Prostate gland (tissue), 2 donors: ENCODE measurements around the gene LGALS9.
"Not testable (repeated sequence)": the region's sequence is repeated elsewhere in the genome, so short reads cannot be mapped to it uniquely, and the experiment has no call there.

ENCODE experiments used
- CTCF ChIP-seq, 4 experiments: fragments of 200-600 bp in 2 of 4; fragments of 450-650 bp in 2 of 4; sonication (generic) in 2 of 4; IDR thresholded peaks; 1 replicate in 3 of 4; 2 replicates in 1 of 4; pipeline ENCODE4 v1.5.1; 2016 to 2019; ENCODE audit warnings: antibody characterized with exemption in 4 of 4, mild to moderate bottlenecking in 2 of 4, moderate library complexity in 2 of 4
- POLR2A ChIP-seq: fragments of 450-650 bp; IDR thresholded peaks from one replicate; pipeline ENCODE4 v1.6.1; 2016; ENCODE audit warnings: antibody characterized with exemption, mild to moderate bottlenecking

DNA sequence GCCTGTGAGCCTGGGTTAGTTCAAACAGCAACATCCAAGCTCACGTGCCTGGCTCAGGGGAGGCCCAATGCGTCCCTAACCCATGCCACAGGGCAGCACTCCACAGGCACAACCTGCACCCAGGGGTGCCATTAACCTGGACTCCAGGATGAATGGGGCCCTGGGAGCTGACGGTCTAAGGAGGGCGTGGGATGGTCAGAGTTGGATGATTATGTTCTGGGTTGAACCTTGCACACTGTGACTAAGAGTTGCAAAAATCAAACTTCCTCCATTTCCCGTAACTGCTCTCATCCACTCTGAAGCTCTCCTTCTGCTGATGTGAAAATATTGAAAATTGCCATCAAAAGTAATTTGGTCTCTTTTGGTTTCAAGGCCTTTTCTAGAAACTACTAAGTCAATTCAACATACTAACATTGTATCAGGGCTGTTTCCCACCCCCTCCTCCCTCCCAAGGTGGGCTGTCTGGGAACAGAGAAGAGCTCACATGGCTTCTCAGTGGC, 7.5 kb downstream of the LGALS9 start:
- not testable (repeated sequence) for TF ChIP-seq CTCF (IDR thresholded peaks at IDR 0.05); POLR2A
